Fibroblast of the aortic adventitia (primary cell): ENCODE data around the gene TSEN15. TPM values are rescaled to one million over a fixed set of nuclear protein-coding genes. Genes with fewer than 3 reads are reported as not detected.

Experiments used
- DNase-seq: peaks from one replicate; pipeline ENCODE4 v3.0.0-alpha.2; 2010; ENCODE audit warnings: low read depth
- H3K4me3 ChIP-seq: 2 replicates; pipeline ENCODE4 v1.5.1; 2011; ENCODE audit warnings: low read depth, mild to moderate bottlenecking, control low read depth, low read length, moderate library complexity
- CTCF ChIP-seq: IDR thresholded peaks from 2 replicates; pipeline ENCODE4 v1.5.1; 2011; ENCODE audit warnings: mild to moderate bottlenecking, low read length, control low read depth, inconsistent platforms; ENCODE audit not compliant: insufficient read depth
- total RNA-seq: library from RNA; depleted of rRNA; stranded (reverse); fragments of >200 nt; gene quantifications from 2 replicates; pipeline ENCODE4 v1.2.3, GENCODE V29; 2012; ENCODE audit warnings: low replicate concordance

TSEN15 gene
- total RNA-seq, 1 donor, result 65.8 TPM

GRCh38 chr1:184030433-184031091 lies 21.0 kb upstream of the TSEN15 start:
- DNase-seq, result no peak
- no peak overlapping the region for H3K4me3 ChIP-seq
- TF ChIP-seq CTCF, result no peak

- TF ChIP-seq CTCF, result no peak
- no peak for DNase-seq
- H3K4me3 ChIP-seq, result no peak overlapping the region
These were observed 20.5 kb upstream of the TSEN15 start for GRCh38 chr1:184031092-184031408.

- H3K4me3 ChIP-seq, result no peak overlapping the region
- no peak for DNase-seq
- TF ChIP-seq CTCF, result no peak
These were observed 20.0 kb upstream of the TSEN15 start for GRCh38 chr1:184031409-184032107.

- no peak overlapping the region for H3K4me3 ChIP-seq
- no peak for DNase-seq
- TF ChIP-seq CTCF, result no peak
These were observed 19.1 kb upstream of the TSEN15 start for GRCh38 chr1:184032306-184032929.

- no peak overlapping the region for H3K4me3 ChIP-seq
- no peak for TF ChIP-seq CTCF
- no peak for DNase-seq
These were observed 18.6 kb upstream of the TSEN15 start for GRCh38 chr1:184032930-184033418.

GRCh38 chr1:184033711-184034167 lies 17.8 kb upstream of the TSEN15 start:
- no peak for TF ChIP-seq CTCF
- H3K4me3 ChIP-seq, result no peak overlapping the region
- DNase-seq, result peak; percentile 56
